Putamen (tissue), 1 donor: ENCODE data around the gene GALK2.

Experiments
- DNase-seq: peaks from one replicate; pipeline ENCODE4 v3.0.0-alpha.2; 2016; ENCODE audit warnings: low spot score

The GALK2 gene

GRCh38 chr15:49282366-49282765, 112.3 kb downstream of the GALK2 start:
- no peak for DNase-seq

- DNase-seq, result no peak
Measured at GRCh38 chr15:49286649-49287404, 116.8 kb downstream of the GALK2 start.

GRCh38 chr15:49287481-49287880, 117.4 kb downstream of the GALK2 start:
- no peak for DNase-seq

GRCh38 chr15:49288391-49288790, 118.3 kb downstream of the GALK2 start:
- no peak for DNase-seq

GRCh38 chr15:49290191-49290590, 120.1 kb downstream of the GALK2 start:
- no peak for DNase-seq

- DNase-seq, result no peak
Measured at GRCh38 chr15:49293941-49294340, 123.9 kb downstream of the GALK2 start.

GRCh38 chr15:49296258-49296657, 126.2 kb downstream of the GALK2 start:
- no peak for DNase-seq

- no peak for DNase-seq
Measured at GRCh38 chr15:49297584-49297983, 127.5 kb downstream of the GALK2 start.

- no peak for DNase-seq
Measured at GRCh38 chr15:49300856-49301255, 130.8 kb downstream of the GALK2 start.

GRCh38 chr15:49301562-49301961, 131.5 kb downstream of the GALK2 start:
- no peak for DNase-seq

- no peak for DNase-seq
Measured at GRCh38 chr15:49303003-49303402, 133.0 kb downstream of the GALK2 start.

- DNase-seq, result no peak
Measured at GRCh38 chr15:49306551-49306950, 136.5 kb downstream of the GALK2 start.

- no peak for DNase-seq
Measured at GRCh38 chr15:49308686-49309085, 138.6 kb downstream of the GALK2 start.

GRCh38 chr15:49309889-49310288, 139.8 kb downstream of the GALK2 start:
- DNase-seq, result no peak

GRCh38 chr15:49313650-49314049, 143.6 kb downstream of the GALK2 start:
- DNase-seq, result no peak

- DNase-seq, result no peak
Measured at GRCh38 chr15:49314716-49315115, 144.7 kb downstream of the GALK2 start.

GRCh38 chr15:49315391-49315823, 145.4 kb downstream of the GALK2 start:
- DNase-seq, result no peak

GRCh38 chr15:49320351-49320750, 150.3 kb downstream of the GALK2 start:
- no peak for DNase-seq

- DNase-seq, result no peak
Measured at GRCh38 chr15:49323207-49323606, 153.2 kb downstream of the GALK2 start.

GRCh38 chr15:49327927-49328326, 157.9 kb downstream of the GALK2 start:
- DNase-seq, result no peak

- no peak for DNase-seq
Measured at GRCh38 chr15:49328941-49329340, 158.9 kb downstream of the GALK2 start.

GRCh38 chr15:49330166-49330565, 160.1 kb downstream of the GALK2 start:
- DNase-seq, result no peak

- no peak for DNase-seq
Measured at GRCh38 chr15:49331442-49331841, 161.4 kb downstream of the GALK2 start.

GRCh38 chr15:49331951-49332350, 161.9 kb downstream of the GALK2 start:
- DNase-seq, result no peak
